Activated naive CD8-positive, alpha-beta T cell treated with anti-CD3 and anti-CD28 coated beads, Interleukin-2, amount 50 U/mL, for 16 hours (primary cell): ENCODE measurements around the gene EFR3B.

Experiments
- DNase-seq: peaks from one replicate; pipeline ENCODE4 v3.0.0-alpha.2; 2020; ENCODE audit warnings: low read depth, low spot score

EFR3B gene

DNA sequence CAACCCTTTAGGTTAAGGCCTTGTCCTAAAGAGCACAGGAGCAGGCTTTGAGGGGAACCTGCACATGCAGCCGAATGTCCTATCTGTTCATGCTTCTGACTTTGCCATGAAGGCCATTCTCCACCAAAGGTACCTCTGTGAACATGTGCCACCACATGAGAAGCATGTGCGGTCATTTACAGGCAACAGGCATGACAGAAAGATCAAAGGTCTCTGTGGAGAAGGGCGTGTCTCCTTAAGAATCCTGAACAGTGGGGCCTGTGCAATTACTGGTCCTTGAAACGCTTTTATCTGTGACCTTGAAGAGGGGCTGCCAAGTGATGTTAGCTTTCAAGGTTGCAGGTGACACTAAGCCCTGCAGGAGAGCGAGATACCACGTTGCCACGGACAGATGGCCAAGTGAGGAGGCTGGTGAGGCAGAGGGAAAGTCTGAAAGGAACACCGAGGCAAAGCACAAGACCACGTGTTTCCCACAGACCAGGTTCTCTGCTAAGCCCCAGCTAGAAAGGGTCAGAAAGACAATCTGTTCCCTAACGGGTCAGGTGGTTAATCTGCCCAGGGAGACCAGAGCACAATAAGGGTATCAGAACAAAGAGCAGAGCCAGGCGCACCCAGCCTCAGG lies 146.0 kb downstream of the EFR3B start:
- no peak for DNase-seq

DNA sequence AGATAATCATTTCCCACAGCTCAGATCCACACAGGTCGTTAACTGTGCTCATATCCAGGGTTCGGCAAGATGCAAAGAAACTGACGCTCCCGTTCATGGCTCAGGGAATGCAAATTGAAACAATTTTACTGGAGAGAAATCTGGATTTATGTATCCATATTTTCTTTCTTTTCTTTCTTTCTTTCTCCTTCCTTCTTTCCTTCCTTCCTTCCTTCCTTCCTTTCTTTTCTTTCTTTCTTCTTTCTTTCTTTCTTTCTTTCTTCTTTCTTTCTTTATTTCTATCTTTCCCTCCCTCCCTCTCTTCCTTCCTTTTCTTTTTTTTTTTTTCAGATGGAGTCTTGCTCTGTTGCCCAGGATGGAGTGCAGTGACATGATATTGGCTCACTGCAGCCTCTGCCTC lies 146.5 kb downstream of the EFR3B start:
- DNase-seq: no peak

DNA sequence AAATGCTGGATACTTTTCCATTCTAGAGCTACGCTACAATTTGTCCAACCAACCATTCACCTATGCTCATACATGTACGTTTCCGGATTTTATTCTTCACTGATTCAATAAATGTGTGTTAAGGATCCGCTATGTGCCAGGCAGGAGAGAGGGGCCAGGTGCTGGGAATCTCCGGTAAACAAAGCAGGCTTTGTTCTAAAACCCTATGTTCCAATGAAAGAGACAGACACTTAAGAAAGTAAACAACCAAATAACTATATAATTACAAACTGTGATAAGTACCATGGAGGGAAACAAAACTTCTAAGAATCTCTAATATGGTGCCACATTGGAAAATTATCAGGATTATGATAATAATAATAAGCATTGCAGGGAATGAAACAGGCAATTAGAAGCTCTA lies 148.7 kb downstream of the EFR3B start:
- no peak for DNase-seq

DNA sequence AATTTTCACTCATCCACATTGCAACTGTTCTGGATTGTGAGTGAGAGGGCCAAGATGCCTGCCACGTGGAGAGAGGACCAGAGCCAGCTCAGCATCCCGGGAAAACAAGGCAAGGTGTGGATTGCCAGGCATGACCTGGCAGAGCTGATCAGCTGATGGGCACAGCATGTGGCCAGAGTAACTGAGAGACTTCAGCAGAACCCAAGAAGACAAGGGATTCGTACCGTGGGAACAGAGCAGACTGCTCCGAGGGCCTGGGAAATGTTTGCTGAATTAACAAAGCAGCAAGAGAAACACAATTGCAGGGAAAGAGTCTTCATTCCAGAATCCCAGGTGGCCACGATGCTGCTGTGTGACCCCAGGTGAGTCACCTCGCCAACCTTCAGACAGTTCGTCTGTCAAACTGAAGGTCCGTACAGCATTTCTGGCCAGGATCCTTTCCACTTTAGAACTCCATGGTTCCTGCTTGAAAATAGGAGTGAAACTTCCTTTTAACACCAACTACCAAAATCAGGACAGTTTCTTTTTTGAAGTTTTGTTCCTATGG lies 152.8 kb downstream of the EFR3B start:
- DNase-seq: no peak

DNA sequence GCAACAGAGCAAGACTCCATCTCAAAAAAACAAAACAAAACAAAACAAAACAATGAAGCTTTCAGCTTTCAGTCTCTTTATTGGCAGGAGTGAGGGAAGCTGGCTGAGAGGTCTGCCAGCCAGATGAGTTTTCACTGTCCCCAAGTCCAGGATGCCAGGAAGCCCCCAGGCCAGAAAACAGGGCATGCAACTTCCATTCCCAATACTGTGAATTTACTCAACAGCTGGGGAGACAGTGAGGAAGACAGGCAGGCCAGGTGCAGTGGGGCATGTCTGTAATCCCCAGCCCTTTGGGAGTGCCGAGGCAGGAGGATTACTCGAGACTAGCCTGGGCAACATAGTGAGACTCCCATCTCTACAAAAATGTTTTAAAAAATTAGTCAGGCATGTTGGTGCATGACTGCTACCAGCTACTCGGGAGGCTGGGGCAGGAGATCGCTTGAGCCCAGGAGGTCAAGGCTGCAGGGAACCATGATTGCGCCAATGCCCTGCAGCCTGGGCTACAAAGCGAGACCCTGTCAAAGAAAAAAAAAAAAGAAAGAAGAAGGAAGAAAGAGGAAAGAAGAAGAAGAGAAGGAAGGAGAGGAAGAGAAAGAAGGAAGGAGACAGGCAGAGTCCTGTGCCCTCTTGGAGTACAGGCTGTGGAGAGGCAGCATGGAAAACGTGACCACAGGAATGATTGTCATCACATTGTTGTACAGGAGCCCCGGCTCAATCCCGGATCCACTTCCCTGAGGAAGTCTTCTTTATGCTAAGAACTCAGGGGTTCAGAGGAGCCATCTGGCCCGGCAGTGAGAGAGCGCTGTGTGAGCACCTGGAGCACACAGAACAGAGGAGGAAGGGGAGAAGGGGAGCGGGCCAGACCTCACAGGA lies 155.7 kb downstream of the EFR3B start:
- DNase-seq: no peak

DNA sequence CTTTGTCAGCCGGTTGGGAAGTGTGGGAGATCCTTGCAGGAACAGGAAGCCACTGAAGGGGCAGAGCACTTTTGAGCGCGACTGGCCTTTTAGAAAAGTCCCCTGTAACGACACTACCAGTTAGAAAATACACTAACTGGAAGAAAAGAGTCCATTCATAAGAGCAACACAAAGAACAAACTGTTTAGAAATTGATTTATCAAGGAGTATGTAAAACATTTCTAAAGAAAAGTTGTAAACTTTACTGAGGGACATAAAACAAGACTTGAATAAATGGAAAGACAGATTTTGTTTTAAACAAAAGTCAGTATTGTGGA lies 156.3 kb downstream of the EFR3B start:
- no peak for DNase-seq

DNA sequence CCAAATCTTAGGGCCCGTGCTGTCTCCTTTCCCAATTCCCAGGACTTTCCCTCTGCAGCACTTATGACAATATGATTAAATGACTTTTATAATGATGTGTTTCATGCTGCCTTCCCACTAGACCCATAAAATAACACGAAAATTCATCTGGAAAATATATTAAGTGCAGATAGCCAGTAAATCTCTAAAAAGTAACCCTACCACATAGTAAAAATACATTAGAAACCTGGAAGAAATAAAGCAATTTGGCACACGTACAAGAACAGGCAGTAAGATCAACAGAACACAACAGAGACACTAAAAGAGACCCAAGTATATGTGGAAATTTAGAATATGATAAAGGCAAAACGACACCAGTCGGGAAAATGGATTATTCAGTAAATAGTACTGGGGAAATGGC lies 156.7 kb downstream of the EFR3B start:
- DNase-seq: no peak

DNA sequence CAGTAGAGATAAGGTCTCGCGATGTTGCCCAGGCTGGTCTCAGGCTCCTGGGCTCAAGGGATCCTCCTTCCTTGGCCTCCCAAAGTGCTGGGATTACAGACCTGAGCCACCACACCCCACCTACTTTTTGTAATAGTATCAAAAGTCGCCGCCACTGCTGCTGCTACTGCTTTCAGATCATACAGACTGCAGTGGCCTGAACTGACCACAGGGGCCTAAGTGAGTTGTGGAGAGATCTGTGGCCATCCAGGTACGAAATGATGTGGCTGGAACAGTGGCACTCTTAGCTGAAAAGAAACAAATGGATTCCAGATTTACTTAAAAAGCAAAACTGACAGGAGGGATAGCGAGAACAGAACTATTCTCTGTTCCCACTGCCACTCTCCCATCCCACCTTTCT lies 159.4 kb downstream of the EFR3B start:
- no peak for DNase-seq

DNA sequence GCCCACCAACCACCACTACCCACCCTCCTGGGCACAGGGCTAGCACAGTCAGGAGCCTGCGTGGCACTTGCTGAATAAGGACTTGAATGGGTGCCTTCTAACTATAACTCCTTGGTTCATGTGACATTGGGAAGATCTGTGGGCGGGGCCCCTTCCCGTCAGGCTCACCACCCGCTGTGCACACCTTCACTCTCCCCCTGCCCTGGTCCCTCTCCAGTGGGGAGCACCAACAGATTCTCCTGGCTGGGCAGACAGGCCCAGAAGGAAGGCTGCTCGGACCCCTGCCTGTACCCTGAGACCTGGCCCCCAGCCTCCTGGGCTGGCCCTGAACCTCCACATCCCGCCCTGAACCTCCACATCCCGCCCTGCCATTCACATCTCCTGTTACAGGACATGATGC lies 159.9 kb downstream of the EFR3B start:
- DNase-seq: no peak

DNA sequence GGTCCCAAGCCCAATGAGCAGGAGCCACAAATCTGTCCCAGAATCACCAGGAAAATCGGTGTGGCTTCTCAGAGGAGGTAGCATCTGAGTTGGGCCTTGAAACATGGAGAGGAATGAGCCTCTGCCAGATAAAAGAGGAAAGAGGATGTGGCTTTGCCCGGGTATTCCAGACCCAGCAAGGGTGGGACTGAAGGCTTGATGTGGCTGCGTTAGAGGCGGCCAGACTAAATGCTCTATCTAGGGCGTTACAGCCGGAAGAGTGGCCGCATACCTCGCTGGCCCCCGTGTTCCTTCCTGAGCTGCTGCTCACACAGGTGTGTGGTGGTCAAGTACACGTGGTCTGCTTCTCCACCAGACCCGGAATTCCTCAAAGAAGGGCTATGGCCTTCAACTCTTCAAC lies 160.4 kb downstream of the EFR3B start:
- DNase-seq: no peak

DNA sequence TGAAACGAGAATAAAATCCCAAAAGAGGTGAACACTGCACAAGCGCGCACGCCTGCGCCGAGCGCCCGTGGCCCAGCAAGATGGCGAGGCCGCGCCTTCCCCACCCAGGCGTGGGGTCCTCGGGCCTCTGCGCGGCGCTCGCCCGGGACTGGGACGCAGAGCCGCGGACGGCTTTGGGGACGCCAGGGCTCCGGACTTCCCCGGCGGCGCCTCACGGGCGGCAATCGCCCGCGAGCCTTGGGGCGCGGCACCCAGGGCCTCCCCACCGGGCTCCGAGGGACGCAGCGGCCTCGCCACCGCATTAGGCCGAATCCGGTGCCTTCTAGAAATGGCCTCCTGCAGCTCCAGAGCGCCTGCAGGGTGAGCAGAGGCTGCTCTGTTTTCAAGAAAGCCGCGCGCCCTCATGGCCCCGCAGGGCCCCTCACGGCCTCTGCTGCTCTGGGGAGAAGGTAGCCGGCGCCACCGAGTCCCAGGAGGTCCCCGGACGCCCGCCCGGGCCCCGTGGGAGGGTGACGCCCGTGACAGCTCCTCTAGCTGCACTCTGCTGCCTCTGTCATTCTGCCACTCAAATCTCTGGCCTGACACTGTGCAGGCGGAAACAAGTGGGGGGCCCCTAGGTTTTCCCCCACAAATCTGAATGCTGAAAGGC lies 162.4 kb downstream of the EFR3B start:
- no peak for DNase-seq

DNA sequence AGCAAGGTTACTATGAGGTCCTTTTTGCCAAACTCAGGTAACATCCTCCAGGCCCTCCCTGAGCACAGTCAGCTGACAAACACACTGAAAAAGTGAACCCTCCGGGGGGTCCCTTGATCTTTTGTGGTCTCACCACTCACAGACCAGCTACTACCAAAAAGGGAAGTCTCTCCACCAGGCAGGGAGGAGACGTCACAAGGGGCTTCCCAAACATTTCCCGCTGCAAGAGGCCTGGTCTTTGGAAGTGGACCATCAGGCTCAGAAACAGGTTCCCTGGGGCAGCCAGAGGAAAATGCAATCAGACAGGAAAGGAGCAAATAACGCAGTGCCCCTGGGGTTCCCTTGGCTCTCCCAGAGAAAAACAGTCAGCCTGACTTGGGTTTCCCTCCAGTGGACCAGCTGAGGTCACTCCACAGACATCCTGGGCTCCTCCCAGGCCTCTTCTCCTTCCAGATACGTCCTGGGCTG lies 165.2 kb downstream of the EFR3B start:
- DNase-seq: no peak
